IMR-90 (cell line): ENCODE data around the gene TSPAN14. TPM values are rescaled to one million over a fixed set of nuclear protein-coding genes. Genes with fewer than 3 reads are reported as not detected.

ENCODE experiments used
- ATAC-seq: fragments of 200-7000 bp; cut with Tn5 transposase; 2 replicates; pipeline ENCODE4 v1.9.1; 2020; ENCODE audit warnings: low read depth, mild to moderate bottlenecking, moderate library complexity
- BruUV-seq: library from RNA; stranded (reverse); fragments of 400-500 nt; replicated peaks from 2 replicates; lab custom pipeline; 2021; lab: Mats Ljungman, UMichigan
- CTCF ChIA-PET: fragments of 300-600 bp; formaldehyde crosslinking; extraction: SDS; loops from one replicate; lab custom pipeline; 2021; ENCODE audit warnings: antibody characterized with exemption; lab: Yijun Ruan, JAX
- POLR2A ChIA-PET: fragments of 300-600 bp; sonication (Branson Sonifier 250); formaldehyde crosslinking; loops from one replicate; lab custom pipeline; 2022; ENCODE audit warnings: antibody characterized with exemption; ENCODE audit not compliant: unreplicated experiment; lab: Charles Lee
- DNase-seq: peaks from one replicate; pipeline ENCODE4 v3.0.0; 2013
- H2AFZ ChIP-seq: replicated peaks from 2 replicates; pipeline ENCODE3; 2013; ENCODE audit warnings: low read length, mild to moderate bottlenecking; ENCODE audit not compliant: poor library complexity
- H2AK5ac ChIP-seq: 2 replicates; pipeline ENCODE4 v1.6.1; 2013; ENCODE audit warnings: low read depth, low read length, inconsistent platforms
- H2AK9ac ChIP-seq: replicated peaks from 2 replicates; pipeline ENCODE3; 2013; ENCODE audit warnings: mild to moderate bottlenecking, low read depth, low read length, moderate library complexity; ENCODE audit not compliant: poor library complexity
- H2BK120ac ChIP-seq: 2 replicates; pipeline ENCODE4 v1.6.1; 2013; ENCODE audit warnings: low read depth, low read length, inconsistent platforms
- H2BK15ac ChIP-seq: 3 replicates; pipeline ENCODE4 v1.6.1; 2013; ENCODE audit warnings: low read depth, low read length, inconsistent platforms
- H2BK20ac ChIP-seq: 2 replicates; pipeline ENCODE4 v1.6.1; 2013; ENCODE audit warnings: low read depth, mild to moderate bottlenecking, inconsistent platforms, low read length, moderate library complexity
- H2BK5ac ChIP-seq: 2 replicates; pipeline ENCODE4 v1.6.1; 2013; ENCODE audit warnings: mild to moderate bottlenecking, low read depth, low read length, inconsistent platforms; ENCODE audit not compliant: poor library complexity, severe bottlenecking
- H3K14ac ChIP-seq: replicated peaks from 2 replicates; pipeline ENCODE4 v1.6.1; 2013; ENCODE audit warnings: low read depth, low read length, inconsistent platforms
- H3K18ac ChIP-seq: 2 replicates; pipeline ENCODE4 v1.6.1; 2013; ENCODE audit warnings: low read depth, low read length, control low read depth
- H3K23ac ChIP-seq: 2 replicates; pipeline ENCODE4 v1.6.1; 2013; ENCODE audit warnings: low read depth, low read length, inconsistent platforms
- H3K27ac ChIP-seq: 2 replicates; pipeline ENCODE4 v1.5.1; 2013; ENCODE audit warnings: mild to moderate bottlenecking, control low read depth, low read length; ENCODE audit not compliant: insufficient read depth
- H3K27me3 ChIP-seq: 2 replicates; pipeline ENCODE4 v1.6.1; 2013; ENCODE audit warnings: low read length; ENCODE audit not compliant: control insufficient read depth, insufficient read depth
- H3K36me3 ChIP-seq: 2 replicates; pipeline ENCODE4 v1.6.1; 2013; ENCODE audit warnings: low read length, mixed read lengths; ENCODE audit not compliant: control insufficient read depth, insufficient read depth
- H3K4ac ChIP-seq: 2 replicates; pipeline ENCODE4 v1.6.1; 2013; ENCODE audit warnings: low read depth, low read length, inconsistent platforms
- H3K4me1 ChIP-seq: 2 replicates; pipeline ENCODE4 v1.6.1; 2013; ENCODE audit warnings: low read length, mixed read lengths; ENCODE audit not compliant: control insufficient read depth, insufficient read depth
- H3K4me2 ChIP-seq: 2 replicates; pipeline ENCODE4 v1.6.1; 2013; ENCODE audit warnings: low read depth, mild to moderate bottlenecking, control low read depth, low read length, moderate library complexity
- H3K4me3 ChIP-seq: 2 replicates; pipeline ENCODE4 v1.5.1; 2013; ENCODE audit warnings: low read depth, mild to moderate bottlenecking, control low read depth, low read length, moderate library complexity; ENCODE audit not compliant: insufficient read depth
- H3K56ac ChIP-seq: 2 replicates; pipeline ENCODE4 v1.6.1; 2013; ENCODE audit warnings: low read length, inconsistent platforms; ENCODE audit not compliant: insufficient read depth; ENCODE audit errors: extremely low read depth
- H3K79me1 ChIP-seq, 2 experiments: 2 replicates each; pipeline ENCODE4 v1.6.1; 2013; ENCODE audit warnings: low read length in 2 of 2, inconsistent platforms in 1 of 2, low read depth in 1 of 2
- H3K9ac ChIP-seq: 2 replicates; pipeline ENCODE4 v1.6.1; 2013; ENCODE audit warnings: low read depth, low read length, control low read depth
- H3K9me1 ChIP-seq: 2 replicates; pipeline ENCODE4 v1.6.1; 2013; ENCODE audit warnings: low read length, inconsistent platforms; ENCODE audit not compliant: insufficient read depth
- H3K9me3 ChIP-seq: 2 replicates; pipeline ENCODE4 v1.6.1; 2013; ENCODE audit warnings: low read length; ENCODE audit not compliant: control insufficient read depth, insufficient read depth
- H4K20me1 ChIP-seq: 2 replicates; pipeline ENCODE4 v1.6.1; 2013; ENCODE audit warnings: low read length, inconsistent platforms; ENCODE audit not compliant: insufficient read depth
- H4K5ac ChIP-seq: 2 replicates; pipeline ENCODE4 v1.6.1; 2013; ENCODE audit warnings: mild to moderate bottlenecking, low read depth, low read length, control low read depth
- H4K8ac ChIP-seq, 2 experiments: 2 replicates each; pipeline ENCODE4 v1.6.1; 2013; ENCODE audit warnings: low read depth in 2 of 2, low read length in 2 of 2, control low read depth in 1 of 2, inconsistent platforms in 1 of 2
- H4K91ac ChIP-seq: 2 replicates; pipeline ENCODE4 v1.6.1; 2013; ENCODE audit warnings: low read depth, low read length, inconsistent platforms; ENCODE audit not compliant: insufficient read depth
- CEBPB ChIP-seq: IDR thresholded peaks from 2 replicates; pipeline ENCODE4 v1.6.1; 2012; ENCODE audit warnings: low read depth, low read length, improper control_type of control experiment
- CHD1 ChIP-seq: IDR thresholded peaks from 2 replicates; pipeline ENCODE4 v1.6.1; 2012; ENCODE audit warnings: low read depth, low read length, improper control_type of control experiment
- FOS ChIP-seq: fragments of 150-350 bp; IDR thresholded peaks from 2 replicates; pipeline ENCODE4 v1.6.1; 2016; ENCODE audit warnings: low read depth, low read length
- MAFK ChIP-seq: IDR thresholded peaks from 2 replicates; pipeline ENCODE4 v1.6.1; 2012; ENCODE audit warnings: low read depth, low read length, improper control_type of control experiment
- MAZ ChIP-seq: IDR thresholded peaks from 2 replicates; pipeline ENCODE4 v1.6.1; 2012; ENCODE audit warnings: low read depth, mild to moderate bottlenecking, low read length, improper control_type of control experiment, moderate library complexity, borderline replicate concordance
- MXI1 ChIP-seq: IDR thresholded peaks from 2 replicates; pipeline ENCODE4 v1.6.1; 2012; ENCODE audit warnings: low read depth, mild to moderate bottlenecking, low read length, moderate library complexity, borderline replicate concordance
- NFE2L2 ChIP-seq: fragments of 150-350 bp; IDR thresholded peaks from 2 replicates; pipeline ENCODE4 v1.6.1; 2016; ENCODE audit warnings: low read depth, mild to moderate bottlenecking, low read length
- RAD21 ChIP-seq: IDR thresholded peaks from 2 replicates; pipeline ENCODE4 v1.6.1; 2012; ENCODE audit warnings: low read length, improper control_type of control experiment
- RFX5 ChIP-seq: IDR thresholded peaks from 2 replicates; pipeline ENCODE4 v1.8.0; 2012; ENCODE audit warnings: low read depth, mild to moderate bottlenecking, low read length, moderate library complexity
- SMC3 ChIP-seq: fragments of 150-350 bp; IDR thresholded peaks from 2 replicates; pipeline ENCODE4 v1.6.1; 2016; ENCODE audit warnings: low read depth, mild to moderate bottlenecking, antibody characterized with exemption, low read length, moderate library complexity
- WGBS, 2 experiments: methylation state at CpG; one replicate each; pipeline versions ENCODE4 v1.1.5 to v1.1.7; 2013; ENCODE audit warnings: missing lambda C conversion rate in 2 of 2; ENCODE audit not compliant: insufficient read length in 1 of 2; ENCODE audit errors: extremely low coverage in 2 of 2; 5-methylcytosine and 5-hydroxymethylcytosine counted together
- dilution Hi-C: fragments of 300-500 bp; cut with HindIII; formaldehyde crosslinking; loops from one replicate; pipeline ENCODE4 v1.14.3; 2018; ENCODE audit warnings: low sequenced_read_pairs; ENCODE audit not compliant: unreplicated experiment
- in situ Hi-C: fragments of 300-500 bp; cut with MboI; formaldehyde crosslinking; loops from 3 replicates; pipeline ENCODE4 v1.14.3; 2019; ENCODE audit warnings: low sequenced_read_pairs, inconsistent platforms, mixed read lengths
- intact Hi-C: fragments of 100-400 bp; cut with micrococcal nuclease; formaldehyde crosslinking; loops from 2 replicates; pipeline ENCODE4 v1.10.0; 2022
- polyA plus RNA-seq, 3 experiments: library from polyadenylated mRNA; depleted of rRNA; stranded (reverse); fragments of >200 nt; gene quantifications; 2 replicates each; pipeline ENCODE4 v1.2.3, GENCODE V29; 2012; ENCODE audit warnings: low replicate concordance in 1 of 3
- total RNA-seq: library from RNA; depleted of rRNA; stranded (reverse); fragments of >200 nt; gene quantifications from 2 replicates; pipeline ENCODE4 v1.2.3, GENCODE V29; 2012
- TF ChIP-seq, protein P1 (sequence below): fragments of 150-350 bp; IDR thresholded peaks from 2 replicates; pipeline ENCODE4 v1.6.1; 2016; ENCODE audit warnings: low read depth, mild to moderate bottlenecking, low read length, moderate library complexity, borderline replicate concordance

Gene TSPAN14
- total and polyA plus RNA-seq, 2 of the 4 experiments (the other 2 are of a cell fraction): 18.5 to 43.0 TPM

DNA sequence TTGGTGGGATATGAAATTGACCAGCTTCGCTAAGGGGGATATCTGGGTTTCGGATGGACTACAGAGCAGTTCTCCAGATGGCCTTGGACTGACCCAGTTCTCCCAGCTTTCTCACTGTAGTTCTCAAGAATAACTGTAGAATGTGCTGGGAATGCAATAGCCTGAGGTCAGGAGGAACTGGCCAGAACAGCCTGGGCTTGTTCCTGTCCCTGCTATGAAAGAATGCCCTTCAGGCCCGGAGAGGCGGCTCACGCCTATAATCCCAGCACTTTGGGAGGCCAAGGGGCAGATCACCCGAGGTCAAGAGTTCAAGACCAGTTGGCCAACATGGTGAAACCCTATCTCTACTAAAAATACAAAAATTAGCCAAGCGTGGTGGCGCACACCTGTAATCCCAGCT is 12.3 kb upstream of the TSPAN14 start:
- peaks cover 6% of the 10 kb centered on the region for H3K27me3 ChIP-seq
- no peak overlapping the region for H2BK5ac ChIP-seq
- H3K23ac ChIP-seq: no peak overlapping the region
- in situ Hi-C loops: loop anchor here (10.0 to 25.0 kb wide), 2 partner anchors 223 to 470 kb away; no protein-coding TSS in a partner anchor
- no peak overlapping the region for H3K56ac ChIP-seq
- H3K4me1 ChIP-seq: no peaks in the 10 kb centered on the region
- H3K27ac ChIP-seq: no peak overlapping the region
- H3K18ac ChIP-seq: no peak overlapping the region
- no peak overlapping the region for H4K5ac ChIP-seq
- H2AK9ac ChIP-seq: no peak overlapping the region
- no peak overlapping the region for H4K8ac ChIP-seq
- dilution Hi-C loops: no loop called here
- H3K9me3 ChIP-seq: no peaks in the 10 kb centered on the region
- H3K79me1 ChIP-seq: no peaks in the 10 kb centered on the region
- no peak for DNase-seq
- H3K14ac ChIP-seq: no peak overlapping the region
- BruUV-seq: no TSS peak
- whole genome bisulfite sequencing, 2 experiments: no CpG with 5 or more reads among the region's 8 CpGs
- no peak overlapping the region for H4K91ac ChIP-seq
- H2BK15ac ChIP-seq: no peak overlapping the region
- no peak for TF ChIP-seq FOS
- TF ChIP-seq RFX5: no peak
- TF ChIP-seq NFE2L2: no peak
- no peak for TF ChIP-seq MAFK
- TF ChIP-seq CHD1: no peak
- no peak for TF ChIP-seq RAD21
- TF ChIP-seq MXI1: no peak
- no peak for TF ChIP-seq MAZ
- no peak for TF ChIP-seq SMC3
- TF ChIP-seq CEBPB: no peak
- TF ChIP-seq, protein P1, sequence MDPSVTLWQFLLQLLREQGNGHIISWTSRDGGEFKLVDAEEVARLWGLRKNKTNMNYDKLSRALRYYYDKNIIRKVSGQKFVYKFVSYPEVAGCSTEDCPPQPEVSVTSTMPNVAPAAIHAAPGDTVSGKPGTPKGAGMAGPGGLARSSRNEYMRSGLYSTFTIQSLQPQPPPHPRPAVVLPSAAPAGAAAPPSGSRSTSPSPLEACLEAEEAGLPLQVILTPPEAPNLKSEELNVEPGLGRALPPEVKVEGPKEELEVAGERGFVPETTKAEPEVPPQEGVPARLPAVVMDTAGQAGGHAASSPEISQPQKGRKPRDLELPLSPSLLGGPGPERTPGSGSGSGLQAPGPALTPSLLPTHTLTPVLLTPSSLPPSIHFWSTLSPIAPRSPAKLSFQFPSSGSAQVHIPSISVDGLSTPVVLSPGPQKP: no peak
- H2AK5ac ChIP-seq: no peak overlapping the region
- intact Hi-C loops: no loop called here
- H3K4me2 ChIP-seq: no peak overlapping the region
- ChIA-PET CTCF (no interaction called here), POLR2A (no interaction called here)
- no peaks in the 10 kb centered on the region for H3K9me1 ChIP-seq
- no peak for ATAC-seq
- H2BK20ac ChIP-seq: no peak overlapping the region
- no peak overlapping the region for H2AFZ ChIP-seq
- no peaks in the 10 kb centered on the region for H3K36me3 ChIP-seq
- H3K4ac ChIP-seq: no peak overlapping the region
- H4K20me1 ChIP-seq: no peaks in the 10 kb centered on the region
- H3K4me3 ChIP-seq: no peak overlapping the region
- no peak overlapping the region for H2BK120ac ChIP-seq
- no peak overlapping the region for H3K9ac ChIP-seq
